HFF-Myc (cell line): ENCODE results near the gene PCDH15.

Experiments used
- DNase-seq: peaks from one replicate; pipeline ENCODE4 v3.0.0-alpha.2; 2011; ENCODE audit warnings: low read depth; ENCODE audit errors: extremely low read depth
- H3K4me3 ChIP-seq: replicated peaks from 2 replicates; pipeline ENCODE4 v1.5.1; 2011; ENCODE audit warnings: low read depth, mild to moderate bottlenecking, control low read depth, low read length
- CTCF ChIP-seq: IDR thresholded peaks from 2 replicates; pipeline ENCODE4 v1.5.1; 2012; ENCODE audit warnings: mild to moderate bottlenecking, low read depth, low read length, control low read depth; ENCODE audit errors: missing control alignments

PCDH15 gene

GRCh38 chr10:54148508-54148907 is 652.5 kb downstream of the PCDH15 start:
- no peak overlapping the region for H3K4me3 ChIP-seq
- no peak for TF ChIP-seq CTCF
- DNase-seq, result no peak

- no peak overlapping the region for H3K4me3 ChIP-seq
- no peak for TF ChIP-seq CTCF
- no peak for DNase-seq
Measured at GRCh38 chr10:54139819-54140428, 661.1 kb downstream of the PCDH15 start.

- no peak for DNase-seq
- TF ChIP-seq CTCF, result no peak
- H3K4me3 ChIP-seq, result no peak overlapping the region
Measured at GRCh38 chr10:54137396-54137795, 663.6 kb downstream of the PCDH15 start.

- H3K4me3 ChIP-seq, result no peak overlapping the region
- DNase-seq, result no peak
- TF ChIP-seq CTCF, result no peak
Measured at GRCh38 chr10:54133203-54133602, 667.8 kb downstream of the PCDH15 start.

GRCh38 chr10:54131833-54132232 is 669.2 kb downstream of the PCDH15 start:
- no peak for DNase-seq
- no peak overlapping the region for H3K4me3 ChIP-seq
- no peak for TF ChIP-seq CTCF

GRCh38 chr10:54130394-54130793 is 670.6 kb downstream of the PCDH15 start:
- no peak for DNase-seq
- no peak overlapping the region for H3K4me3 ChIP-seq
- no peak for TF ChIP-seq CTCF
